ENCODE data around the gene ERAP2. TPM values are rescaled to one million over a fixed set of nuclear protein-coding genes. Genes with fewer than 3 reads are reported as not detected.
A peak's percentile ranks its signal among the peaks of the same experiment; 100 is the strongest.

Gene ERAP2
- total and polyA plus RNA-seq, 10 of the 15 experiments (the other 5 are each of a cell fraction or from before 2014, with no cell fraction given): 4.0 to 28.7 (median 11.7) TPM

GRCh38 chr5:96896276-96896675 lies 20.0 kb downstream of the ERAP2 start:
- Histone ChIP-seq H3K4me3 (0 out of 2 replicates have a peak overlapping the region, but pooled peaks have one; percentile 24), H2AFZ (ENCODE audit: control insufficient read depth, low read depth, low read length) (peak overlapping the region; percentile 42; the same call in 1 of the 2 replicates), H3K36me3 (ENCODE audit: control insufficient read depth in 2 of 2, insufficient read depth in 2 of 2, low read length in 1 of 2) (peaks cover 4 to 27% of the 10 kb centered on the region in 2 experiments), H3K27ac (ENCODE audit: control insufficient read depth, insufficient read depth) (peak overlapping the region; percentile 68), H3K4me1 (ENCODE audit: control insufficient read depth, insufficient read depth, low read length) (peaks cover 10% of the 10 kb centered on the region; the same call in 1 of the 2 replicates), H3K79me2 (ENCODE audit: control insufficient read depth, insufficient read depth, low read length) (no peaks in the 10 kb centered on the region), H3K4me2 (ENCODE audit: control insufficient read depth, insufficient read depth) (peak overlapping the region; percentile 48; the same call in 1 of the 2 replicates), H3K9me3 (replicated peaks; ENCODE audit: control insufficient read depth, insufficient read depth, low read length) (no peaks in the 10 kb centered on the region), H3K27me3 (replicated peaks in 1 of 2; ENCODE audit: control insufficient read depth in 2 of 2, insufficient read depth in 2 of 2, low read length in 1 of 2) (no peaks in the 10 kb centered on the region), H3K9ac (ENCODE audit: control insufficient read depth, insufficient read depth, low read length) (no peak overlapping the region), H4K20me1 (ENCODE audit: control insufficient read depth, insufficient read depth) (no peaks in the 10 kb centered on the region)
- intact Hi-C loops (cut with micrococcal nuclease; ENCODE audit: unreplicated experiment) (loop anchor here (1.0 to 2.0 kb wide), 3 partner anchors 10 to 39 kb away; no protein-coding TSS in a partner anchor), in situ Hi-C loops (cut with MboI) (no loop called here)
- no TSS peak for BruUV-seq (replicated peaks)
- RAD21 ChIA-PET (ENCODE audit: unreplicated experiment): interaction anchor here (0.6 to 6.8 kb wide), 32 partner anchors 8 to 265 kb away, joined by 3 to 134 read pairs (median 6); partner anchors contain the start of genes ERAP1, ERAP2, LIX1 and LNPEP
- DNase-seq (ENCODE audit: low read depth, low spot score): no peak
- ATAC-seq: peak; percentile 81
- POLR2A ChIA-PET: interaction anchor here (0.5 to 2.4 kb wide), 12 partner anchors 13 to 456 kb away, joined by 3 to 31 read pairs (median 6); partner anchors contain the start of gene ERAP2
- SMC1A ChIA-PET (ENCODE audit: uncharacterized antibody, unreplicated experiment): interaction anchor here (0.7 to 8.5 kb wide), 39 partner anchors 8 to 265 kb away, joined by 3 to 140 read pairs (median 6); partner anchors contain the start of genes ERAP1, ERAP2, LIX1 and LNPEP
- CTCF ChIA-PET: interaction anchor here (0.6 to 10.7 kb wide), 24 partner anchors 9 to 147 kb away, joined by 3 to 167 read pairs (median 5); partner anchors contain the start of gene ERAP2
- WGBS (ENCODE audit: insufficient coverage, insufficient replicate concordance, low lambda C conversion rate, missing lambda C conversion rate): 2% methylated on average over 4 of the region's 4 CpGs
- FAIRE-seq: no peak
- TF ChIP-seq HDGF (IDR thresholded peaks at IDR 0.05): no peak
- TF ChIP-seq MAX (IDR thresholded peaks at IDR 0.05; ENCODE audit: low read depth, low read length): no peak
- no peak for TF ChIP-seq RAD21 (IDR thresholded peaks at IDR 0.05; ENCODE audit: insufficient read depth, low read depth, low read length)
- no peak for TF ChIP-seq EZH2 (IDR thresholded peaks at IDR 0.05; ENCODE audit: borderline replicate concordance, control insufficient read depth, low read depth, low read length)
- 0 out of 2 replicates have a peak, but pooled peaks have one; percentile 4 for TF ChIP-seq PML (IDR thresholded peaks at IDR 0.05; ENCODE audit: low read length)
- TF ChIP-seq SP1 (IDR thresholded peaks at IDR 0.05; ENCODE audit: low read depth, low read length): no peak
- TF ChIP-seq SUZ12 (IDR thresholded peaks at IDR 0.05; ENCODE audit: unreplicated experiment): no peak
- TF ChIP-seq ATF2 (IDR thresholded peaks at IDR 0.05; ENCODE audit: low read length): peak; percentile 14; the same call in 1 of the 2 replicates
- 0 out of 2 replicates have a peak, but pooled peaks have one; percentile 4 for TF ChIP-seq SPI1 (IDR thresholded peaks at IDR 0.05; ENCODE audit: borderline replicate concordance, insufficient read depth, low read depth, low read length)
- TF ChIP-seq SKIL (IDR thresholded peaks at IDR 0.05; ENCODE audit: low read depth, poor library complexity, severe bottlenecking): peak; percentile 35
- 0 out of 2 replicates have a peak, but pooled peaks have one; percentile 11 for TF ChIP-seq TCF7 (IDR thresholded peaks at IDR 0.05; ENCODE audit: borderline replicate concordance)
- TF ChIP-seq RBBP5 (conservative IDR thresholded peaks at IDR 0.05): no peak
- no peak for TF ChIP-seq SUPT20H (IDR thresholded peaks at IDR 0.05; ENCODE audit: borderline replicate concordance, control insufficient read depth, low read depth, low read length)
- TF ChIP-seq ZNF622 (IDR thresholded peaks at IDR 0.05): no peak
- TF ChIP-seq USF1 (IDR thresholded peaks at IDR 0.05; ENCODE audit: borderline replicate concordance, extremely low read length, insufficient read depth, low read depth, low read length): no peak
- TF ChIP-seq CREM (IDR thresholded peaks at IDR 0.05; ENCODE audit: low read depth): 0 out of 2 replicates have a peak, but pooled peaks have one; percentile 10
- TF ChIP-seq STAT3 (IDR thresholded peaks at IDR 0.05; ENCODE audit: low read depth, low read length): no peak
- TF ChIP-seq JUNB (IDR thresholded peaks at IDR 0.05): 0 out of 2 replicates have a peak, but pooled peaks have one; percentile 52
- TF ChIP-seq ASH2L (IDR thresholded peaks at IDR 0.05; ENCODE audit: borderline replicate concordance, low read depth): peak; percentile 23; the same call in 1 of the 2 replicates
- no peak for TF ChIP-seq CBX5 (IDR thresholded peaks at IDR 0.05; ENCODE audit: low read depth)

All from GM12878 (cell line).